GM12874 (cell line): Measurements from ENCODE around the gene SLC26A9.

Source experiments
- TF ChIP-seq, protein P1 (sequence below): IDR thresholded peaks from 2 replicates; pipeline ENCODE4 v1.5.1; 2011; ENCODE audit warnings: low read depth, mild to moderate bottlenecking, control low read depth, low read length, moderate library complexity; ENCODE audit not compliant: insufficient read depth

The SLC26A9 gene, protein sequence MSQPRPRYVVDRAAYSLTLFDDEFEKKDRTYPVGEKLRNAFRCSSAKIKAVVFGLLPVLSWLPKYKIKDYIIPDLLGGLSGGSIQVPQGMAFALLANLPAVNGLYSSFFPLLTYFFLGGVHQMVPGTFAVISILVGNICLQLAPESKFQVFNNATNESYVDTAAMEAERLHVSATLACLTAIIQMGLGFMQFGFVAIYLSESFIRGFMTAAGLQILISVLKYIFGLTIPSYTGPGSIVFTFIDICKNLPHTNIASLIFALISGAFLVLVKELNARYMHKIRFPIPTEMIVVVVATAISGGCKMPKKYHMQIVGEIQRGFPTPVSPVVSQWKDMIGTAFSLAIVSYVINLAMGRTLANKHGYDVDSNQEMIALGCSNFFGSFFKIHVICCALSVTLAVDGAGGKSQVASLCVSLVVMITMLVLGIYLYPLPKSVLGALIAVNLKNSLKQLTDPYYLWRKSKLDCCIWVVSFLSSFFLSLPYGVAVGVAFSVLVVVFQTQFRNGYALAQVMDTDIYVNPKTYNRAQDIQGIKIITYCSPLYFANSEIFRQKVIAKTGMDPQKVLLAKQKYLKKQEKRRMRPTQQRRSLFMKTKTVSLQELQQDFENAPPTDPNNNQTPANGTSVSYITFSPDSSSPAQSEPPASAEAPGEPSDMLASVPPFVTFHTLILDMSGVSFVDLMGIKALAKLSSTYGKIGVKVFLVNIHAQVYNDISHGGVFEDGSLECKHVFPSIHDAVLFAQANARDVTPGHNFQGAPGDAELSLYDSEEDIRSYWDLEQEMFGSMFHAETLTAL

DNA sequence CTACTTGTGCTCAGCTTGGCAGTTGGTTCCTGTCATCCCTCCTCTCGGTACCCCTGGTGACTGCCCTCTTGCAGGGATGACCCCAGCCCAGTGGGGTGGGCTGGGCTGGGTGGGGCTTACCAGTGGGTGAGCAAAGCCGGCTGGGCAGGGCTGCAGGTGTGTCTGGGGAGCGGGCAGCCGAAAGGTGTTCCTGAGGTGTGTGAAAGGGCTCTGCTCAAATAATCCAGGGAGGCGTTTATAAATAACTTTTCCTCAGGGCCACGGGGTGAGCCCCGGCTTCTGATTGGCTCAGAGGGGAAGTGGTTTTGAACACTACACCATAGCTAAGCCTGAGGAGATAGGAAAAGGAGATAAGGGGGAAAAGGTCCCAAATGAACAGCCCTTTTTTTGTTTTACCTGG is at the start of gene SLC26A9:
Gene SLC26A9 (minus strand): TSS at position 212 of the 400 bp plus-strand sequence. CDS start 7,636 bp downstream, outside the sequence.
- TF ChIP-seq, protein P1, sequence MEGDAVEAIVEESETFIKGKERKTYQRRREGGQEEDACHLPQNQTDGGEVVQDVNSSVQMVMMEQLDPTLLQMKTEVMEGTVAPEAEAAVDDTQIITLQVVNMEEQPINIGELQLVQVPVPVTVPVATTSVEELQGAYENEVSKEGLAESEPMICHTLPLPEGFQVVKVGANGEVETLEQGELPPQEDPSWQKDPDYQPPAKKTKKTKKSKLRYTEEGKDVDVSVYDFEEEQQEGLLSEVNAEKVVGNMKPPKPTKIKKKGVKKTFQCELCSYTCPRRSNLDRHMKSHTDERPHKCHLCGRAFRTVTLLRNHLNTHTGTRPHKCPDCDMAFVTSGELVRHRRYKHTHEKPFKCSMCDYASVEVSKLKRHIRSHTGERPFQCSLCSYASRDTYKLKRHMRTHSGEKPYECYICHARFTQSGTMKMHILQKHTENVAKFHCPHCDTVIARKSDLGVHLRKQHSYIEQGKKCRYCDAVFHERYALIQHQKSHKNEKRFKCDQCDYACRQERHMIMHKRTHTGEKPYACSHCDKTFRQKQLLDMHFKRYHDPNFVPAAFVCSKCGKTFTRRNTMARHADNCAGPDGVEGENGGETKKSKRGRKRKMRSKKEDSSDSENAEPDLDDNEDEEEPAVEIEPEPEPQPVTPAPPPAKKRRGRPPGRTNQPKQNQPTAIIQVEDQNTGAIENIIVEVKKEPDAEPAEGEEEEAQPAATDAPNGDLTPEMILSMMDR: no peak

DNA sequence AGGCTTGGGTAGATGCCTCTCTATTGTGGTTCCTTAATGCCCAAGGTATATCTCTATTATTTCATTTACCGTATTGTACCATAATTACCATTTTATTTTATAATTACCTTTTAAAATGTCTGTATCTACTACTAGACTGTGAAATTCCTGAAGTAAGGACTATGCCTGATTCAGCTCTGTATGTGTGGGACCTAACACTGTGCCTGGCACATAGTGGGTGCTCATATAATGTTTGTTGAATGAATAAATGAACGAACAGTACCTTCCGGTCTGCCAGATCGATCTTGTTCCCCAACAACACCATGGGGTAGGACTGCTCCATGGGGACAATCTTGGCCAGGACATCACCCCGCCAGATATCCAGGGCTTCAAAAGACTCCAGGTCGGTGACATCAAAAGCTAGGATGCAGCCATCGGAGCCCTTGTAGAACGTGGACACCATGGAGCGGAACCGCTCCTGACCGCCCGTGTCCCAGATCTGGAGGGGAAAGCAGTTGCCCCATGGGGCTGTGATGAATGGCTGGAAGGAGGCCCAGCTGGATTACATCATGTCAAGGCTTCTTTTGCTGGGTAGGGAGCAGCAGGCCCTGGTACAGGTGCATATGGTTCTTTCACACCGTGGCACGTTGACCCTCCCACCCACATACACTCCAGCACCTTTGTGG is 49.1 kb upstream of the SLC26A9 start:
- TF ChIP-seq, protein P1: no peak

DNA sequence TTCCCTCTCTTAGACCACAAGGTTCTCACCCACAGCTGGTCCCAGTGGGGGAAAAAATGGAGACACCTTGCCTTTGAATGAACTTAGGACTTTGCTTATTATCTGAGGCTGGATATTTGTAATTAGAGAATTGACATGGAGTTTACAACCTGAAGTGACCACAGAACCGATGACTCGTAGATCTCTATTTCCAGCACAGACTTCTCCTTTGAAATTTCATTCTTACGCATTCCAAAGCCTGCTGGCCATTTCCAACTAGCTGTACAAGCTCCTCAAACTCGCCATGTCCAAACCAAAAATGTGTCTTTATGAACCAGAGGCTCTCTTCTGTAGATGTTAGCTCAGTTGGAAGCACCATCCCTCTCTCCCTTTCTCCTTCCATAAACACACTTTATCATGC is 48.0 kb upstream of the SLC26A9 start:
- TF ChIP-seq, protein P1: no peak

DNA sequence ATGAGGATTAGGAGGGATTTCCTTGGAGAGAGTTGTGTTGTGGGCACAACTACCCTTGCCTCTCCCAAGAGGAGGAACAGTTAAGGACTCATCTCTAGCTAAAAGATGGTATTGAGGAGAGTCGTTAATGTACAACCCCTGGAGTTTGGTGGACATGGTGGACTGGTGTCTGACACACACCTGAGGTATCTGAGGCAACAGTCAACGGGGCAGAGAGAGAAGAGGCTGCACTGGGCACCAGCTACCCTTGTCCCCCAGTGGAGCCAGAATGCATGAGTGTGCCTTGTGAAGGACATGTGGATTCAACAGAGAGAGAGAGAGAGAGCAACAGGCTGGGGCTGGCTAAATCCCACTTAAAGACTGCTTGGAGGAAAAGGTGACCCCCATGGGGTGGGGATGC is 47.0 kb upstream of the SLC26A9 start:
- TF ChIP-seq, protein P1: no peak

DNA sequence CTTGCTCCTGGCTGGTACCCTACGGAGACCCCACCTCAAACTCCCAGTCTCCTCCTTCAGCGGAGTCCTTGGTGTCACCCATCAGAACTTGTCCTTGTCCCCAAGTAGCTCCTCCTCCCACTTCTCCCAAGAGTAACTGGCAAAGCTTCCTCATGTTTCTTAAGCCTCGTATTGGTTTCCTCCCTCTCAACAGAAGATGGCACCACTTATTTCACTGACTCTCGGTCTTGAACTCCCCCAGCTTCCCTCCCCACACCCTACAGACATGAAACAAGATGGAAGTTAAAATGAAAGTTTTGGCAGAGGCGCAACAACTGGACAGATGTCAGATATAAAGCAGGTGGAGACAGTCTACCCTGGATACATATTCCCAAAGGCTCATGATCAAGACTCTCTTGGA is 46.5 kb upstream of the SLC26A9 start:
- TF ChIP-seq, protein P1: no peak

DNA sequence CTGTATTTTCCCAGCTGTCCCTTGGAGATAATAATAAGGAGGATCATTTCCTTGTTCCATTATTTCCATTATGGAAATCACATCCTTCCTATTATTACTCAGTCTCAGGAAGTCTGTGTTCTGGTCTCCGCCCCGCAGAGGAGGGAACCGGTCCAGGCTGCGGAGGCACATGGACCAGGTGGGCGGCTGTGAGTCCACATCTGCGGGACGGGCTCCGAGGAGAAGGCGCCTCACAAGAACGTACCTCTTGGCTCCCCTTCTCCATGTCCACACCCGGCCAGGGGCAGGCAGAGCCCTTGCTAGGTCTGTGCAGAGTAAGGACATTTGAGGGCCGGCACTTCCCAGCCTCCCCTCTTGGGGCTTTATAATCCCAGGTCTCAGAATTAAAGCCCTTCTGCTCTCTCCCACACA is 45.3 kb upstream of the SLC26A9 start:
- TF ChIP-seq, protein P1: no peak

DNA sequence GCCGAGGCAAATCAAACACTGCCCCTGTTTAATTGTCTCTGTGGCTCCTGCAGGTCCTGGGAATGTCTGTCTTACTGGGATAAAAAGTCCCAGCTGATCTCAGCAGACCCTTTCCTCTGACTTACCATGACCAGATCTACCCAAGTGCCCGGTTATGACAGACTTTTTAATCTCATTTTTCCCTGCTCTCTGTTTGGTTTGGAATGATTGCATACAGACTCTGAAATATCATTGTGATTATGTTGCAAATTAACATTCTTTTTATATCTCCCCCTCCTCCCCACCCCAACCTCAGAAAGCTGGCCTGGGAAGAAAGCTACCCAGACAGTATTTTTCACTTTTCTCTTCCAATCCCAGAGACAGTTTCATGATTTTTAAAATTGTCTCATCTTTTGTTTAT is 43.6 kb upstream of the SLC26A9 start:
- TF ChIP-seq, protein P1: no peak
